ENCODE results near the gene PTHLH. TPM values are rescaled to one million over a fixed set of nuclear protein-coding genes. Genes with fewer than 3 reads are reported as not detected.

The PTHLH gene
- polyA plus RNA-seq, 1 of the 3 experiments (the other 2 are of a cell fraction), result 29.0 TPM

DNA sequence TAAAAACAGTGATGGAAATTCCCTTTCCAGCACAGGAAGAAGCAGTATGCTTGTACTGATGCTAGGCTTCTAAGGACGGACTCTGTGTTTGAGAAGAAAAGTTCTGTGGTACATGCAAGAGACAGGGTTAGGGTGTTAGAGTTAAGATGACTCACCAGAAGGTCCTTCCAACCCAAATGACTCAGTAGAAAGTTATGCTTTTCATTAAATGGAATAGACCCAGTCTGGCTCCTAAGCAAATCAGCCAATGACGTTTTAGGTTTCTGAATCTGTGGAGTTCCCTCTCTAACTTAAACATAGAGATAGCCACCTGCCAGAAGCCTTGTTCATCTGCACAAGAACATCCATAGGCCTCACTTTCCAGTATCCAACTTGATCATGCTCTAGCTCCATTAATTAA, 5.7 kb downstream of the PTHLH start:
- H4K20me1 ChIP-seq (ENCODE audit: insufficient read depth), result no peaks in the 10 kb centered on the region
- H3F3A ChIP-seq (replicated peaks; ENCODE audit: insufficient read depth), result peaks cover 59% of the 10 kb centered on the region
- ChIA-PET CTCF (no interaction called here), POLR2A (no interaction called here)
- H3K9me2 ChIP-seq, result no peaks in the 10 kb centered on the region
- peak overlapping the region in 1 of 2 experiments; percentile 25; a peak in 1 of 4 replicates for H3K4me3 ChIP-seq (ENCODE audit: low read depth in 2 of 2, low read length in 1 of 2)
- H3K36me3 ChIP-seq (replicated peaks in 1 of 2; ENCODE audit: control insufficient read depth in 1 of 2, insufficient read depth in 2 of 2, low read length in 1 of 2), result peaks cover 0 to 18% of the 10 kb centered on the region in 2 experiments
- peak overlapping the region in 1 of 2 experiments; percentile 98; a peak in 2 of 4 replicates for H3K27ac ChIP-seq (ENCODE audit: low read depth in 2 of 2, low read length in 1 of 2)
- 15% methylated on average over 2 of the region's 2 CpGs for WGBS (ENCODE audit: low lambda C conversion rate)
- H2AFZ ChIP-seq (ENCODE audit: low read depth), result no peak overlapping the region
- no peaks in the 10 kb centered on the region for H3K9me3 ChIP-seq
- no peaks in the 10 kb centered on the region for H3K27me3 ChIP-seq (ENCODE audit: insufficient read depth)
- DNase-seq, result no peak
- H3K4me2 ChIP-seq, result peak overlapping the region; percentile 86
- peaks cover 5 to 30% of the 10 kb centered on the region in 2 experiments; a peak in 3 of 4 replicates for H3K4me1 ChIP-seq (ENCODE audit: control insufficient read depth in 1 of 2, insufficient read depth in 2 of 2, low read depth in 1 of 2, low read length in 1 of 2)
- H3K9ac ChIP-seq, result peak overlapping the region; percentile 91; the same call in 1 of the 2 replicates
- peaks cover 34% of the 10 kb centered on the region for H3K79me2 ChIP-seq (ENCODE audit: insufficient read depth)
- TF ChIP-seq, protein P1, sequence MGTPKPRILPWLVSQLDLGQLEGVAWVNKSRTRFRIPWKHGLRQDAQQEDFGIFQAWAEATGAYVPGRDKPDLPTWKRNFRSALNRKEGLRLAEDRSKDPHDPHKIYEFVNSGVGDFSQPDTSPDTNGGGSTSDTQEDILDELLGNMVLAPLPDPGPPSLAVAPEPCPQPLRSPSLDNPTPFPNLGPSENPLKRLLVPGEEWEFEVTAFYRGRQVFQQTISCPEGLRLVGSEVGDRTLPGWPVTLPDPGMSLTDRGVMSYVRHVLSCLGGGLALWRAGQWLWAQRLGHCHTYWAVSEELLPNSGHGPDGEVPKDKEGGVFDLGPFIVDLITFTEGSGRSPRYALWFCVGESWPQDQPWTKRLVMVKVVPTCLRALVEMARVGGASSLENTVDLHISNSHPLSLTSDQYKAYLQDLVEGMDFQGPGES (IDR thresholded peaks at IDR 0.05; ENCODE audit: low read depth, low read length), result no peak
- TF ChIP-seq, protein P2, sequence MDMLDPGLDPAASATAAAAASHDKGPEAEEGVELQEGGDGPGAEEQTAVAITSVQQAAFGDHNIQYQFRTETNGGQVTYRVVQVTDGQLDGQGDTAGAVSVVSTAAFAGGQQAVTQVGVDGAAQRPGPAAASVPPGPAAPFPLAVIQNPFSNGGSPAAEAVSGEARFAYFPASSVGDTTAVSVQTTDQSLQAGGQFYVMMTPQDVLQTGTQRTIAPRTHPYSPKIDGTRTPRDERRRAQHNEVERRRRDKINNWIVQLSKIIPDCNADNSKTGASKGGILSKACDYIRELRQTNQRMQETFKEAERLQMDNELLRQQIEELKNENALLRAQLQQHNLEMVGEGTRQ (IDR thresholded peaks at IDR 0.05; ENCODE audit: borderline replicate concordance, low read depth, low read length), result no peak
- TF ChIP-seq FOXJ3 (CRISPR knock-in tag; IDR thresholded peaks at IDR 0.05) (no peak), RCOR1 (IDR thresholded peaks at IDR 0.05; ENCODE audit: low read length) (no peak), RAD21 (IDR thresholded peaks at IDR 0.05; ENCODE audit: low read length) (no peak), TCF12 (IDR thresholded peaks at IDR 0.05) (peak; percentile 70), JUND (IDR thresholded peaks at IDR 0.05) (peak; percentile 97), TAF1 (IDR thresholded peaks at IDR 0.05; ENCODE audit: borderline replicate concordance, low read depth, low read length) (no peak), RFX5 (IDR thresholded peaks at IDR 0.05; ENCODE audit: low read length) (no peak), YY1 (IDR thresholded peaks at IDR 0.05; ENCODE audit: low read depth) (peak; percentile 18; the same call in 1 of the 2 replicates), NRF1 (IDR thresholded peaks at IDR 0.05; ENCODE audit: low read depth, low read length) (no peak), SIN3A (IDR thresholded peaks at IDR 0.05; ENCODE audit: borderline replicate concordance, low read depth, low read length) (peak; percentile 65; the same call in 1 of the 2 replicates), RXRA (IDR thresholded peaks at IDR 0.05; ENCODE audit: borderline replicate concordance, low read depth) (peak; percentile 37; the same call in 1 of the 2 replicates), MXI1 (IDR thresholded peaks at IDR 0.05; ENCODE audit: low read depth, low read length) (no peak), NFIC (IDR thresholded peaks at IDR 0.05; ENCODE audit: borderline replicate concordance) (peak; percentile 49), CHD2 (IDR thresholded peaks at IDR 0.05; ENCODE audit: low read length, partially characterized antibody) (no peak)
- TF ChIP-seq, protein P3, sequence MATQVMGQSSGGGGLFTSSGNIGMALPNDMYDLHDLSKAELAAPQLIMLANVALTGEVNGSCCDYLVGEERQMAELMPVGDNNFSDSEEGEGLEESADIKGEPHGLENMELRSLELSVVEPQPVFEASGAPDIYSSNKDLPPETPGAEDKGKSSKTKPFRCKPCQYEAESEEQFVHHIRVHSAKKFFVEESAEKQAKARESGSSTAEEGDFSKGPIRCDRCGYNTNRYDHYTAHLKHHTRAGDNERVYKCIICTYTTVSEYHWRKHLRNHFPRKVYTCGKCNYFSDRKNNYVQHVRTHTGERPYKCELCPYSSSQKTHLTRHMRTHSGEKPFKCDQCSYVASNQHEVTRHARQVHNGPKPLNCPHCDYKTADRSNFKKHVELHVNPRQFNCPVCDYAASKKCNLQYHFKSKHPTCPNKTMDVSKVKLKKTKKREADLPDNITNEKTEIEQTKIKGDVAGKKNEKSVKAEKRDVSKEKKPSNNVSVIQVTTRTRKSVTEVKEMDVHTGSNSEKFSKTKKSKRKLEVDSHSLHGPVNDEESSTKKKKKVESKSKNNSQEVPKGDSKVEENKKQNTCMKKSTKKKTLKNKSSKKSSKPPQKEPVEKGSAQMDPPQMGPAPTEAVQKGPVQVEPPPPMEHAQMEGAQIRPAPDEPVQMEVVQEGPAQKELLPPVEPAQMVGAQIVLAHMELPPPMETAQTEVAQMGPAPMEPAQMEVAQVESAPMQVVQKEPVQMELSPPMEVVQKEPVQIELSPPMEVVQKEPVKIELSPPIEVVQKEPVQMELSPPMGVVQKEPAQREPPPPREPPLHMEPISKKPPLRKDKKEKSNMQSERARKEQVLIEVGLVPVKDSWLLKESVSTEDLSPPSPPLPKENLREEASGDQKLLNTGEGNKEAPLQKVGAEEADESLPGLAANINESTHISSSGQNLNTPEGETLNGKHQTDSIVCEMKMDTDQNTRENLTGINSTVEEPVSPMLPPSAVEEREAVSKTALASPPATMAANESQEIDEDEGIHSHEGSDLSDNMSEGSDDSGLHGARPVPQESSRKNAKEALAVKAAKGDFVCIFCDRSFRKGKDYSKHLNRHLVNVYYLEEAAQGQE (IDR thresholded peaks at IDR 0.05; ENCODE audit: low read depth, low read length), result no peak
- TF ChIP-seq, protein P4, sequence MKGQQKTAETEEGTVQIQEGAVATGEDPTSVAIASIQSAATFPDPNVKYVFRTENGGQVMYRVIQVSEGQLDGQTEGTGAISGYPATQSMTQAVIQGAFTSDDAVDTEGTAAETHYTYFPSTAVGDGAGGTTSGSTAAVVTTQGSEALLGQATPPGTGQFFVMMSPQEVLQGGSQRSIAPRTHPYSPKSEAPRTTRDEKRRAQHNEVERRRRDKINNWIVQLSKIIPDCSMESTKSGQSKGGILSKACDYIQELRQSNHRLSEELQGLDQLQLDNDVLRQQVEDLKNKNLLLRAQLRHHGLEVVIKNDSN (IDR thresholded peaks at IDR 0.05; ENCODE audit: borderline replicate concordance, low read depth), result no peak
- TF ChIP-seq, protein P5, sequence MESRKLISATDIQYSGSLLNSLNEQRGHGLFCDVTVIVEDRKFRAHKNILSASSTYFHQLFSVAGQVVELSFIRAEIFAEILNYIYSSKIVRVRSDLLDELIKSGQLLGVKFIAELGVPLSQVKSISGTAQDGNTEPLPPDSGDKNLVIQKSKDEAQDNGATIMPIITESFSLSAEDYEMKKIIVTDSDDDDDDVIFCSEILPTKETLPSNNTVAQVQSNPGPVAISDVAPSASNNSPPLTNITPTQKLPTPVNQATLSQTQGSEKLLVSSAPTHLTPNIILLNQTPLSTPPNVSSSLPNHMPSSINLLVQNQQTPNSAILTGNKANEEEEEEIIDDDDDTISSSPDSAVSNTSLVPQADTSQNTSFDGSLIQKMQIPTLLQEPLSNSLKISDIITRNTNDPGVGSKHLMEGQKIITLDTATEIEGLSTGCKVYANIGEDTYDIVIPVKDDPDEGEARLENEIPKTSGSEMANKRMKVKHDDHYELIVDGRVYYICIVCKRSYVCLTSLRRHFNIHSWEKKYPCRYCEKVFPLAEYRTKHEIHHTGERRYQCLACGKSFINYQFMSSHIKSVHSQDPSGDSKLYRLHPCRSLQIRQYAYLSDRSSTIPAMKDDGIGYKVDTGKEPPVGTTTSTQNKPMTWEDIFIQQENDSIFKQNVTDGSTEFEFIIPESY (IDR thresholded peaks at IDR 0.05; ENCODE audit: borderline replicate concordance, low read depth), result no peak
- TF ChIP-seq, protein P6, sequence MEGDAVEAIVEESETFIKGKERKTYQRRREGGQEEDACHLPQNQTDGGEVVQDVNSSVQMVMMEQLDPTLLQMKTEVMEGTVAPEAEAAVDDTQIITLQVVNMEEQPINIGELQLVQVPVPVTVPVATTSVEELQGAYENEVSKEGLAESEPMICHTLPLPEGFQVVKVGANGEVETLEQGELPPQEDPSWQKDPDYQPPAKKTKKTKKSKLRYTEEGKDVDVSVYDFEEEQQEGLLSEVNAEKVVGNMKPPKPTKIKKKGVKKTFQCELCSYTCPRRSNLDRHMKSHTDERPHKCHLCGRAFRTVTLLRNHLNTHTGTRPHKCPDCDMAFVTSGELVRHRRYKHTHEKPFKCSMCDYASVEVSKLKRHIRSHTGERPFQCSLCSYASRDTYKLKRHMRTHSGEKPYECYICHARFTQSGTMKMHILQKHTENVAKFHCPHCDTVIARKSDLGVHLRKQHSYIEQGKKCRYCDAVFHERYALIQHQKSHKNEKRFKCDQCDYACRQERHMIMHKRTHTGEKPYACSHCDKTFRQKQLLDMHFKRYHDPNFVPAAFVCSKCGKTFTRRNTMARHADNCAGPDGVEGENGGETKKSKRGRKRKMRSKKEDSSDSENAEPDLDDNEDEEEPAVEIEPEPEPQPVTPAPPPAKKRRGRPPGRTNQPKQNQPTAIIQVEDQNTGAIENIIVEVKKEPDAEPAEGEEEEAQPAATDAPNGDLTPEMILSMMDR (IDR thresholded peaks at IDR 0.05), result no peak
- TF ChIP-seq, protein P7, sequence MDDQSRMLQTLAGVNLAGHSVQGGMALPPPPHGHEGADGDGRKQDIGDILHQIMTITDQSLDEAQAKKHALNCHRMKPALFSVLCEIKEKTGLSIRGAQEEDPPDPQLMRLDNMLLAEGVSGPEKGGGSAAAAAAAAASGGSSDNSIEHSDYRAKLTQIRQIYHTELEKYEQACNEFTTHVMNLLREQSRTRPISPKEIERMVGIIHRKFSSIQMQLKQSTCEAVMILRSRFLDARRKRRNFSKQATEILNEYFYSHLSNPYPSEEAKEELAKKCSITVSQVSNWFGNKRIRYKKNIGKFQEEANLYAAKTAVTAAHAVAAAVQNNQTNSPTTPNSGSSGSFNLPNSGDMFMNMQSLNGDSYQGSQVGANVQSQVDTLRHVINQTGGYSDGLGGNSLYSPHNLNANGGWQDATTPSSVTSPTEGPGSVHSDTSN (IDR thresholded peaks at IDR 0.05), result peak; percentile 47; the same call in 1 of the 2 replicates
- TF ChIP-seq, protein P8, sequence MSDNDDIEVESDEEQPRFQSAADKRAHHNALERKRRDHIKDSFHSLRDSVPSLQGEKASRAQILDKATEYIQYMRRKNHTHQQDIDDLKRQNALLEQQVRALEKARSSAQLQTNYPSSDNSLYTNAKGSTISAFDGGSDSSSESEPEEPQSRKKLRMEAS (IDR thresholded peaks at IDR 0.05; ENCODE audit: low read depth), result peak; percentile 88

All from SK-N-SH (cell line).